HEK293T (cell line): Measurements from ENCODE around the gene AKT3.

Experiments
- FOXM1 ChIP-seq: fragments of 450-650 bp; IDR thresholded peaks from 2 replicates; pipeline ENCODE4 v1.6.1; 2017; ENCODE audit warnings: mild to moderate bottlenecking, borderline replicate concordance
- TARDBP ChIP-seq: fragments of 450-650 bp; IDR thresholded peaks from 2 replicates; pipeline ENCODE4 v1.6.1; 2016

DNA sequence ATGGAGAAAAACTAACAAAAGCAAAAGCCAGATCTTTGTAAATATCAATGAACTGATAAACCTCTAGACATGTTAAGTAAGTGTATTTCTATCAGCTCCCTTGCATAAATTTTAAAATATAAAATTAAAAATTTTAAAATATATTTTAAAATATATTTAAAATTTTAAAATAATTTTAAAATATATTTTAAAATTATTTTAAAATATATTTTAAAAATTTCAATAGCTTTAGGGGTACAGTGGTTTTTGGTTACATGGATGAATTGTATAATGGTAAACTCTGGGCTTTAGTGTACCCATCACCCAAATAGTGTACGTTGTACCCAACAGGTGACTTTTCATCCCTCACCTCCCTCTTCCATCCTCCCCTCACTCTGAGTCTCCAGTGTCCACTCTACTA is 315.0 kb downstream of the AKT3 start:
- no peak for TF ChIP-seq TARDBP
- TF ChIP-seq FOXM1, result no peak
